ENCODE results near the gene HDX.
"Not testable (repeated sequence)": the region's sequence is repeated elsewhere in the genome, so short reads cannot be mapped to it uniquely, and the experiment has no call there.

The HDX gene
- total RNA-seq: 0.56 reads per million

DNA sequence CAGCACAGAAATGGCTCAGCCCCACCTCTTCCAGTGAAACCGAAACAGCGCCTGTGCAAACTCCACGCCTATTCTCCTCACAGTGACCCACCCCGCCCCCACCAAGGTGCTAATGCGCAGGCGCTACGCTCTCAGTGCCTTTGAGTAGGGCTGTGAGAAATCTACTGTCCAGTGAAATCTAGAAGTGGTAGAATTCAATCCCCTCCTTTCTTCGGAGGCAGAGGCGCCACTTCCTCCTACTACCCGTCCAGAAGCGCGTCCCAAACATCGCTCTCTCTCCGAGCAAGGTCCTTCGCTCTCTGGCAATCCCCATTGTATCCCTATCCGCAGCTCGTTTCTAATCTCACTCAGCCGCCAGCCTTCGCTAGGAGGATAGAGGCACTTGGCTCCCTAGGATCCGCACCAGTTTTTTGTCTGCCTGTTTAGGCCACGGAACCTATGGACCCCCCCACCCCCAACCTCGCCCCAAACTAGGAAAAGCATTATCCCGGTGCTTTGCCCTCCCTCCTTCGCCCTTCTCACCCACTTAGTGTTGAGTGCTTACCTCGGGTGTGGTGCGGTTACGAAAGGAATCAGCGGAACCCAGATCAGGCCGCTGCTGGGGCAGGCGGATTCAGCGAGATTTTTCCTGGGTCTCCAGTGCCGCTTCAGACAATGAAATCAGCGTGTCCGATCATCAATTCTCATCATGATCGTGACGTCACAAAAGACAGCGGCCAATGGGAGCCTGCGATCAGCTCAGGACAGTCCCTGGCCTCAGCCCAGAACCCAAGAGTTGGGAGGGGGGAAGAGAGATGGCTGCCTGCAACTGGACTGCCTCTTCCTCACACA lies at the start of gene HDX:
HDX (minus strand) TSS at position 656 of the 831 bp plus-strand sequence. CDS start 27,056 bp downstream, outside the sequence.
- DNase-seq: no peak

DNA sequence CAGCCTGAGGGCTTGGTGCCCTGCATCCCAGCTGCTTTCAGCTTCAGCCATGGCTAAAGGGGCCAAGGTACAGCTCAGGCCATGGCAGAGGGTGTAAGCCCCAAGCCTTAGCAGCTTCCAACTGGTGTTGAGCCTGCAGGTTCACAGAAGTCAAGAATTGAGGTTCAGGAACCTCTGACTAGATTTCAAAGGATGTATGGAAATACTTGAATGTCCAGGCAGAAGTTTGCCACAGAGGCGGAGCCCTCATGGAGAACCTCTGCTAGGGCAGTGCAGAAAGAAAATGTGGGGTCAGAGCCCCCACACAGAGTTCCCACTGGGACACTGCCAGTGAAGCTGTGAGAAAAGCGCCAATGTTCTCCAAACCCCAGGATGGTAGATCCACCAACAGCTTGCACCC lies 39.1 kb upstream of the HDX start:
- not testable (repeated sequence) for DNase-seq

- DNase-seq: not testable (repeated sequence)
Measured at GRCh38 chrX:84537627-84538026, 35.4 kb upstream of the HDX start.

GRCh38 chrX:84488426-84488825 lies 13.8 kb downstream of the HDX start:
- no peak for DNase-seq

- no peak for DNase-seq
Measured at GRCh38 chrX:84487365-84488353, 14.6 kb downstream of the HDX start.

- no peak for DNase-seq
Measured at GRCh38 chrX:84479086-84479485, 23.2 kb downstream of the HDX start.

DNA sequence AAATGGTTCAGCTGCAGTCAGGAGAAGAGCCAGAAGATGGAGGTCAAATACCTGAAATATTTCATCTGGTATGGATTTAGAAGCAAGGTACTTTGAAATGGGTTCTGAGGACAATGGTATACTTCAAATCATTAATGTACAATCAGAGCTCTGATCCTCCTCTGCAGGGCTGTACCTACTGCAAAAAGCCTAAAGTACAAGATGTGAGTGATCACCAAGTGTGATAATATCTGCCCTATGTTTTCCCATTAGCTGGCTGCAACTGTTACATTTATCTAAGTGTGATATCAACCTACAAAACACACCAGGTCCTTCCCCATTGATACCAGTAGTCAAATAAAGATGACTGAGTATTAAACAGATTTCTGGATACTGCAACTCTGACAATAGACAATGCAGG lies 25.1 kb downstream of the HDX start:
- DNase-seq: no peak

- no peak for DNase-seq
Measured at GRCh38 chrX:84475596-84475995, 26.7 kb downstream of the HDX start.

GRCh38 chrX:84475101-84475500 lies 27.2 kb downstream of the HDX start:
- no peak for DNase-seq

- DNase-seq: no peak
Measured at GRCh38 chrX:84469226-84469625, 33.0 kb downstream of the HDX start.

DNA sequence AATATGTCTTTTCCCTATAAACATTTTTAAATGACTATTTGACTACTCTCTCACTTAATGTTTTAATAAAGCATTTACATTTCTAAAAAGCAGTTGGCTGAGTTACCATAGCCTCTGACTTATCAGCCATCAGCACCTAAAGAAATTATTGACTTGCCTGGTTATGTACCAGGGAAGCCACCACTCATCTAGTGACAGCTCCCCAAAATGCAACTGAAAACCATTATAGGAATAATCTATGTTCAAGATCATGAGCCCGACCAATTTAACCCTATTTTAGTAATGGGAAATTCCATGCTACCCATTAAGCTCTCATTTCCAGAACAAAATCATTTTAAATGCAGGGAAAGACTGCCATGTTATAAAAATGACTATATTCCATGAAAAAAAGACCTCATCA lies 34.4 kb downstream of the HDX start:
- DNase-seq: no peak

DNA sequence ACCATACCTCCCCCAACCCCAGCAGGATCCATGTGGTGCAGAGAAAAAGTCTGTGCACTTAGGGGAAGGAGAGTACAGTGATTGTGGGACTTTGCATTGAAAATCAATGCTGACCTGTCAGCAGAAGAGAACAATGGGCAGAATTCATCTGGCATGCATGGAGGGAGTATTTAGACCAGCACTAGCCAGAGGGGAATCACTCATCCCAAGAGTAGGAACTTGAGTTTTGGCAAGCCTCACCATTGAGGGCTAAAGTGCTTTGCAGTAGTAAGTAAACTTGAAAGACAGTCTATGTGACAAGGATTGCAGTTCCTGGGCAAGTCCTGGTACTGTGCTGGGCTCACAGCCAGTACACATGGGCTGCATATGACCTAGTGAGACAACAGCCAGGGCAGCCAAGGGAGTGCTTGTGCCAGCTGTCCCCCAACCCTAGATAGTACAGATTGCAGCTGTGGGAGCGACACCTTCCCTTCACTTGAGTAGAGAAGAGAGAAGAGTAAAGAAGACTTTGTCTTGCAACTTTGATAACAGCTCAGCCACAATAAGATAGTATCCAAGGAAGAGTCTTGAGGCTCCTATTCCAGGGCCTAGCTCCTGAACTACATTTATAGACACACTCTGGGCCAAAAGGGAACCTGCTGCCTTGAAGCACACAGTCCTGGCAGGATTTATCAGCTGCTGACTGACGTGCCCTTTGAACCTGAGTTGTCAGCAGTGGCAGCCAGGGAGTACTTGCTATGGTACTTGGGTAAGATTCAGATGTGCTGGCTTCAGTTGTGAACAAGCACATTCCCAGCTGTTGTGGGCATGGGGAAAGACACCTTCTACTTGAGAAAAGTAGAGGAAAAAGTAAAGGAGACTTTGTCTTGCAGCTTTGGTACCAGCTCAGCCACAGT lies 48.7 kb downstream of the HDX start:
- no peak for DNase-seq

DNA sequence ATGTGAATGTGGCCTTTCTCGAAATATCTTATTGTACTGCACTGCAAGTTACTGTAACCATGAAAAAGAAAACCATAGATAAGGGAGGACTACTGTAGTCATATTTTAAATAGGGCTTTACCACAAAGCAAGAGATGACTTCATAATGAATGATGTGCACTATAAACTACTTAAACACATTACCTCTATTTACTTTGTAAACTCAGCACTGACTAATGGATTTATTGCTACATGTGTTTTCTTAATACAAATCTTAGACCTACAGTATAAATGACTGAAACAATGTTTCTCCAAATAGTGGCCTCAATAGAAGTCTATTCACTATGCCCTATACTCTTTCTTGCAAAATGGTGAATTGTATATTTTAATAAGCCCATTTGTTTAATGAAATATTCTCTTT lies 61.1 kb downstream of the HDX start:
- DNase-seq: no peak

DNA sequence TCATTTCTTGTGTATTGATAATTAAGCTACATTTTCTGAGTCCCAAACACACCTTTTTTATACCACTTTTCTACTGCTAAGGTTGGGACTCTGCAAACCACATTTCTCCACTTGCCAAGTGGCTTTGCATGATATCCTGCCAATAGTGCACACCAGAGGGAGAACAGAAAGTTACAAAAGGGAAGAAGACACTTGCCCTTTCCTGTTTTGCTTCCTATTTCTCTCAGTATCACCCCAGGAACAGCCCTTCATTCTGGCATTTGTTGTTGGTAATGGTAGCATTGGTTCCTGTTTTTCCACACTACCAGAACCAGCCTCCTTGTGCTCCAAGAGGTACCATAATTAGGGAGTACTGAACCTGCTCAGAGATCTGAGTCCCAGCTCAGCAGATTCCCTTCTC lies 87.1 kb downstream of the HDX start:
- no peak for DNase-seq

DNA sequence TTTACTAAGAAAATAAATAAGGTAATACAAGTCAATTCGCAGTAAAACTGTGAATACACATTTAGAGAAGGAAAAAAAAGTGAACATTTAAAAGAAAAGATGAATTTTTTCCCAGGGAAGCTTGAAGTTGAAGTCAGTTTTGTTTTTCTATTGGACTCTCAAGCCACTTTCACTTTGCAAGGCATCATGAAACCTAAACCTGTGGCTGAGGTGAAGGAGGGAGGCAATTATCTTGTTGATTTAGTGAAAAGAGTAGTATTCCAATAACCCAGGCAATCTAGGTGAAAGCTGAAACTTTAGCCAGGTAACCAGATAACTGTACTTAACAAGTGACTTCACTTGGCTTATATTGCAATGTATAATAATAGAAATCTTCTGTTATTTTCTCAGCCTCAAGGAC lies 138.6 kb downstream of the HDX start:
- DNase-seq: no peak

GRCh38 chrX:84363051-84363450 lies 139.2 kb downstream of the HDX start:
- no peak for DNase-seq

GRCh38 chrX:84362184-84362838 lies 139.9 kb downstream of the HDX start:
- DNase-seq: no peak

DNA sequence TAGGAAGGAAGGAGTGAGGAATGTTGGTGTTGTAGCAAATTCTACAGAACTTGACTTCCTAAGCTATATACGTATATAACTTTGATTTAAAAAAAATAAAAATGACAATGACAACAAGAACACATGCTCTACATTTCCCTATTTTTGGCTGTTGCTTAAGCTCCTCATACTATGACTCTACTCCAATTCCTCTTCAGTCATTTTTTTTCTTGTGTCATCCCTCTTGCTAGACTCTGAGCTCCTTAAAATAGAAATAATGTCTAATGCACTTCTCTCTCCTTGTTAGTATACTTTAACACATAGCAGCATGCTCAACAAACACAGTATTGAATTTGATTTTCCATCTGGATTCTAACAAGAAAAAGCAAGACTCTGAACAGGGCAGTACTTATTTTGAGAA lies 144.0 kb downstream of the HDX start:
- no peak for DNase-seq

- DNase-seq: no peak
Measured at GRCh38 chrX:84357296-84357695, 145.0 kb downstream of the HDX start.

DNA sequence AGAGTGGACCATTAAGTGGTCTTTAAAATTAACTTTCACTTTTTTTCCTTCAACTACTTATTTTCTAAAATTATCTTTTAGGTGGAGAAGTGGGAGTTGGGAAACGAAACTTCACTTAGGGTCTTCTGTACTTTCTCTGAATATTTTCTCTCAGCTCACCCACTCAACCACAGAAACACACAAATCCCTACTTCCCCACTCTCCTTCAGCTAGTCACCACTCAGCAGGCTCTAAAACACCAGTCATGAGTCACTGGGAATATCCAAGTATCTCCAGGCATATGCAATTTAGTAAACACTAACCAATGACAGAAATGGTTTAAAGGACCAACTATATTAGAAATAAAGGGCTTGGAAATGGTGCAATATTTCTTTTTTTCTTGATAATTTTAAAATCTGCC lies 161.3 kb downstream of the HDX start:
- DNase-seq: no peak

- no peak for DNase-seq
Measured at GRCh38 chrX:84339507-84340364, 162.5 kb downstream of the HDX start.
